ENCODE results near the gene DUSP8. TPM values are rescaled to one million over a fixed set of nuclear protein-coding genes. Genes with fewer than 3 reads are reported as not detected.
A peak's percentile ranks its signal among the peaks of the same experiment; 100 is the strongest.

The DUSP8 gene
- total and polyA plus RNA-seq, 2 donors (not counting 1 experiment from before 2014, with no cell fraction given) = 4.3 to 7.2 TPM

DNA sequence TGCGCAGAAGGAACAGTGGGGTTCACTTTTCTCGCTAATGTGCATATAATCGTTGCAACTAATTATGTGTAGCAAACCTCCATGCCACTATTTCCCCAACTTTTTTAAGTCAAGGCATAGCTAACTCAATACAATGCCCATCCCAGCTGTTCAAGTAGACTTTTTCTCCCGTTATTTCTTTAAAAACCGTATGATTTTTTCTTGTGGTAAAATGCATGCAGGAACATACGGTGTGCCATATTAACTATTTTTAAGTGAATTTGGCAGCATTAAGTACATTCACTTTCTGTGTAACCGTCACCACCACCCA is 2.8 kb upstream of the DUSP8 start:
- Histone ChIP-seq H3K4me2 (replicated peaks; ENCODE audit: low read depth, low read length, poor library complexity, severe bottlenecking) (peak overlapping the region; percentile 96), H4K20me1 (ENCODE audit: control insufficient read depth, insufficient read depth, low read length, poor library complexity, severe bottlenecking) (no peaks in the 10 kb centered on the region), H3K4me1 (ENCODE audit: control insufficient read depth in 2 of 2, insufficient read depth in 2 of 2, low read length in 2 of 2) (peaks cover 31 to 33% of the 10 kb centered on the region in 2 donors), H2AFZ (ENCODE audit: insufficient read depth, low read depth, low read length, poor library complexity, severe bottlenecking) (no peak overlapping the region), H3K9ac (ENCODE audit: low read length) (no peak overlapping the region), H3K9me3 (ENCODE audit: control extremely low read depth in 1 of 3, control insufficient read depth in 2 of 3, insufficient read depth in 1 of 3, low read length in 2 of 3) (peaks cover 0 to 11% (median 10%) of the 10 kb centered on the region in 3 donors), H3K27me3 (replicated peaks in 1 of 4; ENCODE audit: control extremely low read depth in 1 of 4, control insufficient read depth in 3 of 4, insufficient read depth in 4 of 4, low read length in 3 of 4) (peaks cover 0 to 28% (median 9%) of the 10 kb centered on the region in 4 experiments), H3K27ac (ENCODE audit: low read length in 2 of 2) (no peak overlapping the region), H3K36me3 (replicated peaks in 1 of 2; ENCODE audit: control extremely low read depth in 1 of 2, control insufficient read depth in 1 of 2, extremely low read depth in 1 of 2, insufficient read depth in 2 of 2, low read length in 1 of 2) (no peaks in the 10 kb centered on the region), H3K79me2 (ENCODE audit: control insufficient read depth, insufficient read depth, low read length) (no peaks in the 10 kb centered on the region), H3K4me3 (ENCODE audit: control extremely low read depth in 1 of 5, extremely low read depth in 1 of 5, insufficient read depth in 1 of 5, low read depth in 2 of 5, low read length in 4 of 5) (no peak overlapping the region)
- Mint-ChIP-seq H3K27me3 (peaks cover 9% of the 10 kb centered on the region), H3K9me3 (ENCODE audit: insufficient read depth) (peaks cover 5% of the 10 kb centered on the region), H3K4me1 (peaks cover 14% of the 10 kb centered on the region), H3K27ac (peak overlapping the region; percentile 26), H3K4me3 (peak overlapping the region; percentile 70)
- CTCF ChIA-PET = interaction anchor here (0.7 to 4.2 kb wide), 39 partner anchors 9 to 372 kb away, joined by 3 to 60 read pairs (median 6); partner anchors contain the start of genes KRTAP5-1, KRTAP5-2, KRTAP5-5 and TOLLIP
- DNase-seq = no peak
- ATAC-seq (ENCODE audit: low read depth) = no peak
- intact Hi-C loops (cut with micrococcal nuclease) = loop anchor here (1.0 to 5.0 kb wide), 6 partner anchors 29 to 313 kb away; no protein-coding TSS in a partner anchor
- 5% methylated on average over 4 of the region's 7 CpGs for WGBS (ENCODE audit: insufficient coverage)
- TF ChIP-seq EZH2 (IDR thresholded peaks at IDR 0.05; ENCODE audit: borderline replicate concordance, insufficient read depth, low read depth, low read length, poor library complexity, severe bottlenecking) = no peak
- TF ChIP-seq, protein P1, sequence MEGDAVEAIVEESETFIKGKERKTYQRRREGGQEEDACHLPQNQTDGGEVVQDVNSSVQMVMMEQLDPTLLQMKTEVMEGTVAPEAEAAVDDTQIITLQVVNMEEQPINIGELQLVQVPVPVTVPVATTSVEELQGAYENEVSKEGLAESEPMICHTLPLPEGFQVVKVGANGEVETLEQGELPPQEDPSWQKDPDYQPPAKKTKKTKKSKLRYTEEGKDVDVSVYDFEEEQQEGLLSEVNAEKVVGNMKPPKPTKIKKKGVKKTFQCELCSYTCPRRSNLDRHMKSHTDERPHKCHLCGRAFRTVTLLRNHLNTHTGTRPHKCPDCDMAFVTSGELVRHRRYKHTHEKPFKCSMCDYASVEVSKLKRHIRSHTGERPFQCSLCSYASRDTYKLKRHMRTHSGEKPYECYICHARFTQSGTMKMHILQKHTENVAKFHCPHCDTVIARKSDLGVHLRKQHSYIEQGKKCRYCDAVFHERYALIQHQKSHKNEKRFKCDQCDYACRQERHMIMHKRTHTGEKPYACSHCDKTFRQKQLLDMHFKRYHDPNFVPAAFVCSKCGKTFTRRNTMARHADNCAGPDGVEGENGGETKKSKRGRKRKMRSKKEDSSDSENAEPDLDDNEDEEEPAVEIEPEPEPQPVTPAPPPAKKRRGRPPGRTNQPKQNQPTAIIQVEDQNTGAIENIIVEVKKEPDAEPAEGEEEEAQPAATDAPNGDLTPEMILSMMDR (IDR thresholded peaks at IDR 0.05) = peak; percentile 49
- POLR2A ChIA-PET = interaction anchor here (1.3 kb wide), 2 partner anchors 14 to 185 kb away, joined by 3 to 7 read pairs; partner anchors contain the start of gene BRSK2

DNA sequence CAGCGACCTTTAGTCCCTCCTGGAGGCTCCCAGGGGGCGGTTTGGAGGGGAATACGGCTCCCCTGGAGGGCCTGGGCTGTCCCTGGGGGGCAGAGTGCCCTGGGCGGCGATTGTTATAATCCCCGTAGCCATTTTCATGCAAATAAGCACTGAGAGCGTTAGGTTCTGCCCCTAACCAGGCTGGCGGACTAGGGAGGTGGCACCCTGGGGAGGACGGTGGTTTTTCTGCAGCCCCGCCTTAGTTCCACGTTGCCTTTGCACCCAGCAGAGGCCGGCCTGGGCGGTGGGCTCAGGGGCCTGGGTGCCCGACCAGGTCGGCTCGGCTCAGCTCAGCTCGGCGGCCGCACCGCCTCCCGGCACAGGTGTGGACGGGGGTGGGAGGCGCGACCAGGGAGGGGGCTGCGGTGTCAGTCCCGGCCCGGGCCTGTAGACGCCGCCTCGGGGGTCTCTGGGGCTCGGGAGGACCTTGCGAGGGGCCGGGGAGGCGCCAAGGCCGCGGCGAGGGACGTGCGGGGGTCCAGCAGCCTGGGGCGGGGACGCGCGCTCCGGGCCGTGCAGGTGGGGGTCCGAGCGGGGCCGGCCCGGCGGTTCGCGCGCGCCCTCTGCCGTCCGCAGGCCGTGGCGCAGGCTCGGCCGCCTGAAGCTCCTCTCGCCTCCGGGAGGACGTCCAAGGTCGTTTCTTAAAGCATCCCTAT is 2.3 kb upstream of the DUSP8 start:
- peak overlapping the region; percentile 84 for H3K4me3 Mint-ChIP-seq
- Histone ChIP-seq H3K9ac (ENCODE audit: low read length) (peak overlapping the region; percentile 86), H3K27me3 (replicated peaks in 1 of 4; ENCODE audit: control extremely low read depth in 1 of 4, control insufficient read depth in 3 of 4, insufficient read depth in 4 of 4, low read length in 3 of 4) (peaks cover 0 to 33% (median 9%) of the 10 kb centered on the region in 4 experiments), H3K79me2 (ENCODE audit: control insufficient read depth, insufficient read depth, low read length) (no peaks in the 10 kb centered on the region), H4K20me1 (ENCODE audit: control insufficient read depth, insufficient read depth, low read length, poor library complexity, severe bottlenecking) (no peaks in the 10 kb centered on the region), H3K27ac (ENCODE audit: low read length in 2 of 2) (peak overlapping the region; percentile 85), H3K4me3 (ENCODE audit: control extremely low read depth in 1 of 5, extremely low read depth in 1 of 5, insufficient read depth in 1 of 5, low read depth in 2 of 5, low read length in 4 of 5) (peak overlapping the region in 4 of 5 experiments; percentile 40 to 75 (median 64)), H2AFZ (ENCODE audit: insufficient read depth, low read depth, low read length, poor library complexity, severe bottlenecking) (peak overlapping the region; percentile 72), H3K4me2 (replicated peaks; ENCODE audit: low read depth, low read length, poor library complexity, severe bottlenecking) (peak overlapping the region; percentile 96), H3K9me3 (ENCODE audit: control extremely low read depth in 1 of 3, control insufficient read depth in 2 of 3, insufficient read depth in 1 of 3, low read length in 2 of 3) (peaks cover 0 to 11% (median 10%) of the 10 kb centered on the region in 3 donors), H3K4me1 (ENCODE audit: control insufficient read depth in 2 of 2, insufficient read depth in 2 of 2, low read length in 2 of 2) (peaks cover 31 to 33% of the 10 kb centered on the region in 2 donors), H3K36me3 (replicated peaks in 1 of 2; ENCODE audit: control extremely low read depth in 1 of 2, control insufficient read depth in 1 of 2, extremely low read depth in 1 of 2, insufficient read depth in 2 of 2, low read length in 1 of 2) (no peaks in the 10 kb centered on the region)
- ChIA-PET POLR2A (interaction anchor here (0.7 to 2.0 kb wide), 4 partner anchors 10 to 185 kb away, joined by 3 to 9 read pairs (median 6); partner anchors contain the start of gene BRSK2), CTCF (interaction anchor here (0.7 to 4.2 kb wide), 42 partner anchors 9 to 372 kb away, joined by 3 to 60 read pairs (median 6); partner anchors contain the start of genes KRTAP5-1, KRTAP5-2, KRTAP5-5 and TOLLIP)
- peak overlapping the region; percentile 85 for H3K27ac Mint-ChIP-seq
- TF ChIP-seq, protein P1 (IDR thresholded peaks at IDR 0.05) = peak; percentile 97
- TF ChIP-seq EZH2 (IDR thresholded peaks at IDR 0.05; ENCODE audit: borderline replicate concordance, insufficient read depth, low read depth, low read length, poor library complexity, severe bottlenecking) = no peak
- peaks cover 12% of the 10 kb centered on the region for H3K27me3 Mint-ChIP-seq
- ATAC-seq (ENCODE audit: low read depth) (peak; percentile 72), DNase-seq (peak; percentile 89)
- intact Hi-C loops (cut with micrococcal nuclease) = loop anchor here (1.0 to 5.0 kb wide), 6 partner anchors 28 to 312 kb away; no protein-coding TSS in a partner anchor
- H3K9me3 Mint-ChIP-seq (ENCODE audit: insufficient read depth) = peaks cover 5% of the 10 kb centered on the region
- H3K4me1 Mint-ChIP-seq = peaks cover 17% of the 10 kb centered on the region
- 1% methylated on average over 64 of the region's 64 CpGs for WGBS (ENCODE audit: insufficient coverage)

Measured in B cell (primary cell).